H1 (cell line): ENCODE results near the gene SLITRK1. TPM values are rescaled to one million over a fixed set of nuclear protein-coding genes. Genes with fewer than 3 reads are reported as not detected.

ENCODE experiments used
- CTCF ChIA-PET: fragments of 300-600 bp; sonication (Branson Sonifier 250); formaldehyde crosslinking; loops from one replicate; lab custom pipeline; 2021; ENCODE audit not compliant: partially characterized antibody; lab: Charles Lee
- POLR2A ChIA-PET: fragments of 300-600 bp; sonication (Branson Sonifier 250); formaldehyde crosslinking; loops from one replicate; lab custom pipeline; 2021; ENCODE audit warnings: inconsistent platforms; ENCODE audit not compliant: partially characterized antibody; lab: Charles Lee
- DNase-seq, 2 experiments: peaks; one replicate each; pipeline versions ENCODE4 v3.0.0 to v3.0.0-alpha.2; 2010 to 2022; ENCODE audit warnings: low spot score in 2 of 2, low read depth in 1 of 2, mixed read lengths in 1 of 2
- FAIRE-seq: peaks from 2 replicates; lab custom pipeline; 2011; peaks lifted over from hg19 to GRCh38; lab: Jason Lieb, UNC
- H2AFZ ChIP-seq: 2 replicates; pipeline ENCODE4 v1.8.1; 2012; ENCODE audit warnings: low read length, inconsistent platforms
- H2AK5ac ChIP-seq: 2 replicates; pipeline ENCODE4 v1.6.1; 2013; ENCODE audit warnings: low read depth, low read length
- H2BK120ac ChIP-seq: replicated peaks from 2 replicates; pipeline ENCODE3; 2013; ENCODE audit warnings: low read depth, low read length, inconsistent platforms
- H2BK12ac ChIP-seq: 2 replicates; pipeline ENCODE4 v1.6.1; 2013; ENCODE audit warnings: low read depth, low read length
- H2BK15ac ChIP-seq: 2 replicates; pipeline ENCODE4 v1.6.1; 2013; ENCODE audit warnings: low read length
- H2BK20ac ChIP-seq: 2 replicates; pipeline ENCODE4 v1.6.1; 2013; ENCODE audit warnings: low read length
- H2BK5ac ChIP-seq: 2 replicates; pipeline ENCODE4 v1.6.1; 2013; ENCODE audit warnings: low read depth, low read length
- H3K14ac ChIP-seq: 2 replicates; pipeline ENCODE4 v1.6.1; 2013; ENCODE audit warnings: inconsistent platforms; ENCODE audit not compliant: insufficient read length
- H3K18ac ChIP-seq: 2 replicates; pipeline ENCODE4 v1.6.1; 2013; ENCODE audit warnings: low read length; ENCODE audit errors: extremely low read depth
- H3K23ac ChIP-seq: 2 replicates; pipeline ENCODE4 v1.6.1; 2013; ENCODE audit warnings: inconsistent platforms; ENCODE audit not compliant: insufficient read length
- H3K23me2 ChIP-seq: 2 replicates; pipeline ENCODE4 v1.6.1; 2013; ENCODE audit warnings: low read depth, low read length
- H3K27ac ChIP-seq: 2 replicates; pipeline ENCODE4 v1.6.1; 2011; ENCODE audit warnings: low read depth, low read length, inconsistent platforms
- H3K27me3 ChIP-seq, 4 experiments: replicated peaks in 1 of 4; 1 replicate in 1 of 4; 2 replicates in 3 of 4; pipeline versions ENCODE4 v1.6.1 to v1.8.1; 2011 to 2013; ENCODE audit warnings: low read length in 3 of 4, mild to moderate bottlenecking in 3 of 4, inconsistent platforms in 2 of 4, mixed read lengths in 2 of 4, moderate library complexity in 1 of 4; ENCODE audit not compliant: control insufficient read depth in 3 of 4, insufficient read depth in 3 of 4; ENCODE audit errors: extremely low read depth in 1 of 4
- H3K36me3 ChIP-seq, 4 experiments: 2 replicates each; pipeline versions ENCODE4 v1.6.1 to v1.8.1; 2011 to 2013; ENCODE audit warnings: mild to moderate bottlenecking in 4 of 4, low read length in 3 of 4, moderate library complexity in 2 of 4, control low read depth in 1 of 4, inconsistent platforms in 1 of 4; ENCODE audit not compliant: insufficient read depth in 4 of 4, control insufficient read depth in 2 of 4
- H3K4ac ChIP-seq: replicated peaks from 2 replicates; pipeline ENCODE3; 2013; ENCODE audit warnings: low read length, low read depth, mixed read lengths, inconsistent platforms; ENCODE audit not compliant: insufficient read length
- H3K4me1 ChIP-seq, 4 experiments: replicated peaks in 1 of 4; 1 replicate in 1 of 4; 2 replicates in 3 of 4; pipeline versions ENCODE4 v1.6.1 to v1.8.1; 2011 to 2013; ENCODE audit warnings: low read length in 3 of 4, inconsistent platforms in 2 of 4, mixed read lengths in 1 of 4; ENCODE audit not compliant: insufficient read depth in 4 of 4, control insufficient read depth in 3 of 4
- H3K4me2 ChIP-seq, 2 experiments: 2 replicates each; pipeline versions ENCODE4 v1.6.1 to v1.8.1; 2011 to 2013; ENCODE audit warnings: low read depth in 2 of 2, low read length in 2 of 2, control low read depth in 1 of 2, inconsistent platforms in 1 of 2, mild to moderate bottlenecking in 1 of 2; ENCODE audit not compliant: insufficient read depth in 1 of 2
- H3K4me3 ChIP-seq, 4 experiments: fragments of 200-600, 300-600 bp in 1 of 4; sonication (generic), shearing (Covaris generic), sonication (Bioruptor Twin) in 1 of 4; 2 replicates each; pipeline versions ENCODE4 v1.5.1 to v1.8.1; 2011 to 2016; ENCODE audit warnings: low read length in 4 of 4, low read depth in 3 of 4, control low read depth in 2 of 4, inconsistent platforms in 2 of 4, mild to moderate bottlenecking in 2 of 4, mixed read lengths in 1 of 4, moderate library complexity in 1 of 4; ENCODE audit not compliant: insufficient read depth in 2 of 4; ENCODE audit errors: extremely low read depth in 1 of 4
- H3K56ac ChIP-seq: replicated peaks from 2 replicates; pipeline ENCODE3; 2013; ENCODE audit warnings: low read depth, mild to moderate bottlenecking, mixed read lengths, low read length, inconsistent platforms; ENCODE audit not compliant: insufficient read length
- H3K79me1 ChIP-seq: 2 replicates; pipeline ENCODE4 v1.6.1; 2013; ENCODE audit warnings: low read depth, low read length, control low read depth
- H3K79me2 ChIP-seq, 2 experiments: 2 replicates each; pipeline versions ENCODE4 v1.6.1 to v1.8.1; 2012 to 2013; ENCODE audit warnings: low read length in 2 of 2, mild to moderate bottlenecking in 2 of 2, inconsistent platforms in 1 of 2; ENCODE audit not compliant: insufficient read depth in 2 of 2, control insufficient read depth in 1 of 2
- H3K9ac ChIP-seq, 4 experiments: replicated peaks in 1 of 4; 1 replicate in 1 of 4; 2 replicates in 3 of 4; pipeline versions ENCODE4 v1.6.1 to v1.8.1; 2011 to 2013; ENCODE audit warnings: low read depth in 3 of 4, low read length in 3 of 4, control low read depth in 2 of 4, mild to moderate bottlenecking in 2 of 4, moderate library complexity in 2 of 4, inconsistent platforms in 1 of 4; ENCODE audit errors: extremely low read depth in 1 of 4
- H3K9me3 ChIP-seq, 2 experiments: 2 replicates each; pipeline versions ENCODE4 v1.6.1 to v1.8.1; 2012 to 2013; ENCODE audit warnings: mild to moderate bottlenecking in 2 of 2, moderate library complexity in 2 of 2, control low read depth in 1 of 2, inconsistent platforms in 1 of 2, low read depth in 1 of 2, low read length in 1 of 2, mixed read lengths in 1 of 2; ENCODE audit not compliant: insufficient read depth in 2 of 2
- H4K20me1 ChIP-seq, 2 experiments: replicated peaks in 1 of 2; 2 replicates each; pipeline versions ENCODE3 to v1.8.1; 2011 to 2013; ENCODE audit warnings: inconsistent platforms in 2 of 2, low read length in 2 of 2, mild to moderate bottlenecking in 1 of 2; ENCODE audit not compliant: insufficient read depth in 2 of 2, control insufficient read depth in 1 of 2
- H4K5ac ChIP-seq: 2 replicates; pipeline ENCODE4 v1.6.1; 2013; ENCODE audit warnings: low read length, low read depth, mixed read lengths, inconsistent platforms; ENCODE audit not compliant: insufficient read length
- H4K8ac ChIP-seq: 2 replicates; pipeline ENCODE4 v1.8.0; 2013; ENCODE audit warnings: mild to moderate bottlenecking, moderate library complexity, low read length, inconsistent platforms; ENCODE audit not compliant: insufficient read depth; ENCODE audit errors: extremely low read depth
- H4K91ac ChIP-seq: replicated peaks from 2 replicates; pipeline ENCODE3; 2013; ENCODE audit warnings: low read length, mixed read lengths, inconsistent platforms; ENCODE audit not compliant: insufficient read length
- CHD1 ChIP-seq: IDR thresholded peaks from 2 replicates; pipeline ENCODE4 v1.6.1; 2012; ENCODE audit warnings: low read depth, low read length, improper control_type of control experiment
- CREB1 ChIP-seq: IDR thresholded peaks from 2 replicates; pipeline ENCODE4 v1.6.1; 2012; ENCODE audit warnings: inconsistent platforms
- HDAC6 ChIP-seq: IDR thresholded peaks from one replicate; pipeline ENCODE4 v1.7.1; 2012; ENCODE audit warnings: low read depth, mild to moderate bottlenecking, inconsistent platforms, low read length, moderate library complexity
- KDM1A ChIP-seq: fragments of 200-600, 300-600 bp; sonication (generic); IDR thresholded peaks from 2 replicates; pipeline ENCODE4 v1.7.1; 2016; ENCODE audit warnings: mild to moderate bottlenecking, low read length, borderline replicate concordance
- NRF1 ChIP-seq: IDR thresholded peaks from 2 replicates; pipeline ENCODE4 v1.6.1; 2011; ENCODE audit warnings: mild to moderate bottlenecking, low read depth, low read length, improper control_type of control experiment
- POLR2A ChIP-seq, 2 experiments: IDR thresholded peaks; 1 replicate in 1 of 2; 2 replicates in 1 of 2; pipeline ENCODE4 v1.6.1; 2011; ENCODE audit warnings: low read depth in 2 of 2, low read length in 2 of 2, mild to moderate bottlenecking in 2 of 2; ENCODE audit errors: control extremely low read depth in 1 of 2
- POU5F1 ChIP-seq: IDR thresholded peaks from 2 replicates; pipeline ENCODE4 v1.6.1; 2011; ENCODE audit warnings: low read depth, mild to moderate bottlenecking, low read length, moderate library complexity
- SAP30 ChIP-seq: fragments of 300-600 bp; sonication (generic); IDR thresholded peaks from 2 replicates; pipeline ENCODE4 v1.7.1; 2012; ENCODE audit warnings: low read length, moderate library complexity, mild to moderate bottlenecking, inconsistent platforms; ENCODE audit not compliant: insufficient read depth, insufficient replicate concordance
- SUZ12 ChIP-seq: fragments of 200-600 bp; sonication (generic); IDR thresholded peaks from 2 replicates; pipeline ENCODE4 v1.6.1; 2012; ENCODE audit warnings: mild to moderate bottlenecking, inconsistent platforms, low read length, moderate library complexity, mixed read lengths
- TEAD4 ChIP-seq: IDR thresholded peaks from 2 replicates; pipeline ENCODE4 v1.6.1; 2012; ENCODE audit warnings: low read depth, low read length, inconsistent platforms, mixed read lengths
- WGBS, 2 experiments: shearing (Covaris generic) in 1 of 2; methylation state at CpG; one replicate each; pipeline versions ENCODE4 v1.1.6 to v1.1.7; 2013 to 2015; ENCODE audit warnings: low lambda C conversion rate in 2 of 2, mixed read lengths in 2 of 2, inconsistent platforms in 1 of 2, low coverage in 1 of 2, missing lambda C conversion rate in 1 of 2; ENCODE audit not compliant: insufficient replicate concordance in 2 of 2, insufficient coverage in 1 of 2, insufficient read length in 1 of 2; ENCODE audit errors: extremely low coverage in 1 of 2, missing lambda C conversion rate in 1 of 2; 5-methylcytosine and 5-hydroxymethylcytosine counted together
- polyA plus RNA-seq, 7 experiments: library from polyadenylated mRNA; depleted of rRNA in 3 of 7; stranded (reverse) in 5 of 7; unstranded in 2 of 7; fragments of >200 nt in 5 of 7; fragments of 200-250 nt in 2 of 7; gene quantifications; 1 replicate in 5 of 7; 2 replicates in 1 of 7; 4 replicates in 1 of 7; pipeline versions ENCODE4 v1.2.1 to v1.2.3, GENCODE V29; 2011 to 2013; ENCODE audit warnings: missing spikeins in 2 of 7, mixed read lengths in 2 of 7
- total RNA-seq: library from RNA; stranded (reverse); fragmentation: NEBNext Ultra II Directional; extraction: Animal tissue kit (Norgen Biotek cat#: 25700); gene quantifications from 2 replicates; pipeline ENCODE4 v1.2.1, GENCODE V29; 2021
- TF ChIP-seq, protein P1 (sequence below): IDR thresholded peaks from 2 replicates; pipeline ENCODE4 v1.6.1; 2012; ENCODE audit warnings: inconsistent platforms
- TF ChIP-seq, protein P2 (sequence below), 3 experiments: IDR thresholded peaks; 1 replicate in 2 of 3; 2 replicates in 1 of 3; pipeline versions ENCODE4 v1.5.1 to v1.6.1; 2011; ENCODE audit warnings: low read length in 3 of 3, mild to moderate bottlenecking in 3 of 3, inconsistent platforms in 2 of 3, low read depth in 1 of 3, moderate library complexity in 1 of 3; ENCODE audit not compliant: insufficient read depth in 1 of 3; ENCODE audit errors: control extremely low read depth in 1 of 3

Gene SLITRK1
- total and polyA plus RNA-seq, 2 of the 8 experiments (the other 6 are each of a cell fraction or from before 2014, with no cell fraction given): 3.4 to 4.2 TPM

DNA sequence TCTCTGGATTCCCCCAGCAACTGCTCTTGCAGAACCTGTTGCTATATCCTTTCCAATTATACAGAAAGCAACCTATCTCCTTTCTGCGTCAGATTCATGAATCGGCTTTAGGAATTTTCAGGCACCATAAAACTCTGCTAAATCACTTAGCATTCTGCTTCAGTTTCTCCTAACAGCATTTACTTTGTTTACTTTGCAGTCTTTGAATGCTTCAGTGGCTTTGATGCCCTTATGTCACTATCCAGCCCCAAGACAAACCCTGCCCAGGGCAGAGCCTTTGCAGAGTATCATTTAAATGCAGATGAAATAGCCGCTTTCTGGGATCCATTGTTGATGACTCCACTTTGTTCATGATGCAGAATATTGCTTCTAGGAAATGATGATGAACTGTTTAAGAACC, 43.1 kb downstream of the SLITRK1 start:
- Histone ChIP-seq H3K18ac (no peak overlapping the region), H2BK12ac (no peak overlapping the region), H3K14ac (no peak overlapping the region), H3K4ac (no peak overlapping the region), H4K20me1 (no peaks in the 10 kb centered on the region), H2AK5ac (no peak overlapping the region), H2BK5ac (no peak overlapping the region), H3K23me2 (no peaks in the 10 kb centered on the region), H3K79me2 (no peaks in the 10 kb centered on the region), H3K4me3 (no peak overlapping the region), H2BK120ac (no peak overlapping the region), H3K4me1 (peaks cover 0 to 3% (median 0%) of the 10 kb centered on the region in 4 experiments; a peak in 2 of 7 replicates), H3K9me3 (no peaks in the 10 kb centered on the region), H3K27ac (no peak overlapping the region), H3K4me2 (no peak overlapping the region), H3K27me3 (no peaks in the 10 kb centered on the region), H3K9ac (no peak overlapping the region), H2BK20ac (no peak overlapping the region), H2BK15ac (no peak overlapping the region), H4K5ac (no peak overlapping the region), H3K56ac (no peak overlapping the region), H4K8ac (no peak overlapping the region), H3K36me3 (no peaks in the 10 kb centered on the region), H2AFZ (no peak overlapping the region), H4K91ac (no peak overlapping the region), H3K79me1 (no peaks in the 10 kb centered on the region), H3K23ac (no peak overlapping the region)
- 58% methylated on average over 3 of the region's 3 CpGs; no CpG with 5 or more reads in 1 of the 2 experiments for WGBS, 2 experiments
- ChIA-PET POLR2A (no interaction called here), CTCF (no interaction called here)
- DNase-seq (no peak), FAIRE-seq (peak; percentile 28)
- no peak for TF ChIP-seq POLR2A (IDR thresholded peaks at IDR 0.05; ENCODE audit: control extremely low read depth in 1 of 2, low read depth in 2 of 2, low read length in 2 of 2)
- TF ChIP-seq, protein P1, sequence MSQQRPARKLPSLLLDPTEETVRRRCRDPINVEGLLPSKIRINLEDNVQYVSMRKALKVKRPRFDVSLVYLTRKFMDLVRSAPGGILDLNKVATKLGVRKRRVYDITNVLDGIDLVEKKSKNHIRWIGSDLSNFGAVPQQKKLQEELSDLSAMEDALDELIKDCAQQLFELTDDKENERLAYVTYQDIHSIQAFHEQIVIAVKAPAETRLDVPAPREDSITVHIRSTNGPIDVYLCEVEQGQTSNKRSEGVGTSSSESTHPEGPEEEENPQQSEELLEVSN: no peak
- TF ChIP-seq, protein P2, sequence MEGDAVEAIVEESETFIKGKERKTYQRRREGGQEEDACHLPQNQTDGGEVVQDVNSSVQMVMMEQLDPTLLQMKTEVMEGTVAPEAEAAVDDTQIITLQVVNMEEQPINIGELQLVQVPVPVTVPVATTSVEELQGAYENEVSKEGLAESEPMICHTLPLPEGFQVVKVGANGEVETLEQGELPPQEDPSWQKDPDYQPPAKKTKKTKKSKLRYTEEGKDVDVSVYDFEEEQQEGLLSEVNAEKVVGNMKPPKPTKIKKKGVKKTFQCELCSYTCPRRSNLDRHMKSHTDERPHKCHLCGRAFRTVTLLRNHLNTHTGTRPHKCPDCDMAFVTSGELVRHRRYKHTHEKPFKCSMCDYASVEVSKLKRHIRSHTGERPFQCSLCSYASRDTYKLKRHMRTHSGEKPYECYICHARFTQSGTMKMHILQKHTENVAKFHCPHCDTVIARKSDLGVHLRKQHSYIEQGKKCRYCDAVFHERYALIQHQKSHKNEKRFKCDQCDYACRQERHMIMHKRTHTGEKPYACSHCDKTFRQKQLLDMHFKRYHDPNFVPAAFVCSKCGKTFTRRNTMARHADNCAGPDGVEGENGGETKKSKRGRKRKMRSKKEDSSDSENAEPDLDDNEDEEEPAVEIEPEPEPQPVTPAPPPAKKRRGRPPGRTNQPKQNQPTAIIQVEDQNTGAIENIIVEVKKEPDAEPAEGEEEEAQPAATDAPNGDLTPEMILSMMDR (IDR thresholded peaks at IDR 0.05; ENCODE audit: control extremely low read depth in 1 of 3, insufficient read depth in 1 of 3, low read depth in 1 of 3, low read length in 3 of 3): no peak
- TF ChIP-seq KDM1A: no peak
- no peak for TF ChIP-seq HDAC6
- TF ChIP-seq NRF1: no peak
- no peak for TF ChIP-seq CREB1
- TF ChIP-seq SUZ12: no peak
- TF ChIP-seq SAP30: no peak
- no peak for TF ChIP-seq CHD1
- TF ChIP-seq TEAD4: no peak
- no peak for TF ChIP-seq POU5F1
